GM21528 (cell line): Measurements from ENCODE around the gene KCND2.
"Not testable (repeated sequence)": the region's sequence is repeated elsewhere in the genome, so short reads cannot be mapped to it uniquely, and the experiment has no call there.

Experiments
- ATAC-seq: cut with Tn5 transposase; IDR thresholded peaks from one replicate; pipeline ENCODE4 v1.9.1; 2021; ENCODE audit warnings: mild to moderate bottlenecking, moderate library complexity; ENCODE audit not compliant: unreplicated experiment, low FRiP score

Gene KCND2

GRCh38 chr7:120564145-120564544, 291.2 kb downstream of the KCND2 start:
- no peak for ATAC-seq

GRCh38 chr7:120567204-120567603, 294.2 kb downstream of the KCND2 start:
- ATAC-seq: no peak

- not testable (repeated sequence) for ATAC-seq
Measured at GRCh38 chr7:120578657-120579056, 305.7 kb downstream of the KCND2 start.

- no peak for ATAC-seq
Measured at GRCh38 chr7:120582916-120583315, 309.9 kb downstream of the KCND2 start.

- ATAC-seq: no peak
Measured at GRCh38 chr7:120583899-120584586, 311.1 kb downstream of the KCND2 start.

GRCh38 chr7:120586571-120586970, 313.6 kb downstream of the KCND2 start:
- ATAC-seq: no peak

- no peak for ATAC-seq
Measured at GRCh38 chr7:120587243-120587642, 314.3 kb downstream of the KCND2 start.

GRCh38 chr7:120588416-120588815, 315.4 kb downstream of the KCND2 start:
- ATAC-seq: no peak

GRCh38 chr7:120588862-120589261, 315.9 kb downstream of the KCND2 start:
- no peak for ATAC-seq

- ATAC-seq: no peak
Measured at GRCh38 chr7:120600607-120601006, 327.6 kb downstream of the KCND2 start.

GRCh38 chr7:120603366-120603765, 330.4 kb downstream of the KCND2 start:
- no peak for ATAC-seq

- no peak for ATAC-seq
Measured at GRCh38 chr7:120609136-120609753, 336.3 kb downstream of the KCND2 start.

- ATAC-seq: no peak
Measured at GRCh38 chr7:120611975-120612374, 339.0 kb downstream of the KCND2 start.

- ATAC-seq: peak; percentile 59
Measured at GRCh38 chr7:120615703-120616102, 342.7 kb downstream of the KCND2 start.

- peak; percentile 65 for ATAC-seq
Measured at GRCh38 chr7:120617275-120617674, 344.3 kb downstream of the KCND2 start.

- no peak for ATAC-seq
Measured at GRCh38 chr7:120628251-120628650, 355.3 kb downstream of the KCND2 start.

- no peak for ATAC-seq
Measured at GRCh38 chr7:120639884-120640283, 366.9 kb downstream of the KCND2 start.

- no peak for ATAC-seq
Measured at GRCh38 chr7:120645966-120646365, 373.0 kb downstream of the KCND2 start.

- ATAC-seq: no peak
Measured at GRCh38 chr7:120654241-120654640, 381.3 kb downstream of the KCND2 start.

GRCh38 chr7:120658516-120658915, 385.5 kb downstream of the KCND2 start:
- no peak for ATAC-seq

- no peak for ATAC-seq
Measured at GRCh38 chr7:120662291-120662690, 389.3 kb downstream of the KCND2 start.

GRCh38 chr7:120665068-120665467, 392.1 kb downstream of the KCND2 start:
- no peak for ATAC-seq
